Liver (tissue), 9 donors: ENCODE data around the gene B4GALT1. TPM values are rescaled to one million over a fixed set of nuclear protein-coding genes. Genes with fewer than 3 reads are reported as not detected.

Experiments used
- DNase-seq: peaks from one replicate; pipeline ENCODE4 v3.0.0-alpha.2; 2017; ENCODE audit warnings: low spot score
- H3K27ac ChIP-seq, 2 donors: one replicate each; pipeline ENCODE4 v1.7.0; 2013; ENCODE audit warnings: inconsistent platforms in 2 of 2, low read length in 2 of 2, control low read depth in 1 of 2, low read depth in 1 of 2, mild to moderate bottlenecking in 1 of 2
- H3K27me3 ChIP-seq, 4 donors: one replicate each; pipeline versions ENCODE4 v1.6.1 to v1.7.0; 2013; ENCODE audit warnings: low read length in 3 of 4, inconsistent platforms in 1 of 4, mild to moderate bottlenecking in 1 of 4, moderate library complexity in 1 of 4; ENCODE audit not compliant: control insufficient read depth in 4 of 4, insufficient read depth in 4 of 4
- H3K36me3 ChIP-seq, 4 donors: one replicate each; pipeline versions ENCODE4 v1.6.1 to v1.7.0; 2013; ENCODE audit warnings: low read length in 3 of 4, mild to moderate bottlenecking in 3 of 4, low read depth in 1 of 4, moderate library complexity in 1 of 4; ENCODE audit not compliant: control insufficient read depth in 4 of 4, insufficient read depth in 3 of 4
- H3K4me1 ChIP-seq, 4 donors: one replicate each; pipeline versions ENCODE4 v1.6.1 to v1.7.0; 2013; ENCODE audit warnings: low read length in 3 of 4, mild to moderate bottlenecking in 3 of 4, moderate library complexity in 1 of 4; ENCODE audit not compliant: control insufficient read depth in 4 of 4, insufficient read depth in 4 of 4
- H3K4me3 ChIP-seq, 3 donors: one replicate each; pipeline versions ENCODE4 v1.6.1 to v1.7.0; 2013; ENCODE audit warnings: low read length in 3 of 3, control low read depth in 1 of 3, low read depth in 1 of 3, mild to moderate bottlenecking in 1 of 3
- H3K9ac ChIP-seq, 2 donors: one replicate each; pipeline ENCODE4 v1.7.0; 2013; ENCODE audit warnings: low read length in 2 of 2, mild to moderate bottlenecking in 2 of 2, moderate library complexity in 2 of 2, control low read depth in 1 of 2, low read depth in 1 of 2
- H3K9me3 ChIP-seq, 4 donors: one replicate each; pipeline versions ENCODE4 v1.6.1 to v1.7.0; 2013; ENCODE audit warnings: low read length in 3 of 4; ENCODE audit not compliant: control insufficient read depth in 4 of 4
- EGR1 ChIP-seq, 2 donors: IDR thresholded peaks; 2 replicates each; pipeline ENCODE4 v1.6.1; 2016 to 2018; ENCODE audit warnings: antibody characterized with exemption in 2 of 2, low read depth in 2 of 2
- FOXA1 ChIP-seq: IDR thresholded peaks from 2 replicates; pipeline ENCODE4 v1.6.1; 2016; ENCODE audit warnings: antibody characterized with exemption
- HNF4A ChIP-seq, 2 donors: conservative IDR thresholded peaks; 2 replicates each; pipeline ENCODE4 v1.6.1; 2016; ENCODE audit warnings: antibody characterized with exemption in 2 of 2, mild to moderate bottlenecking in 2 of 2
- HNF4G ChIP-seq: IDR thresholded peaks from 2 replicates; pipeline ENCODE4 v1.6.1; 2016; ENCODE audit warnings: antibody characterized with exemption
- JUND ChIP-seq, 2 donors: IDR thresholded peaks; 2 replicates each; pipeline ENCODE4 v1.6.1; 2016; ENCODE audit warnings: antibody characterized with exemption in 2 of 2
- NR2F2 ChIP-seq: IDR thresholded peaks from 2 replicates; pipeline ENCODE4 v1.6.1; 2016; ENCODE audit warnings: antibody characterized with exemption
- REST ChIP-seq: IDR thresholded peaks from 2 replicates; pipeline ENCODE4 v1.6.1; 2016; ENCODE audit warnings: antibody characterized with exemption, mild to moderate bottlenecking
- RXRA ChIP-seq, 2 donors: IDR thresholded peaks; 2 replicates each; pipeline ENCODE4 v1.6.1; 2017 to 2018; ENCODE audit warnings: antibody characterized with exemption in 2 of 2, mild to moderate bottlenecking in 1 of 2
- SP1 ChIP-seq: IDR thresholded peaks from 2 replicates; pipeline ENCODE4 v1.6.1; 2018; ENCODE audit warnings: antibody characterized with exemption, mild to moderate bottlenecking
- TAF1 ChIP-seq: conservative IDR thresholded peaks from 2 replicates; pipeline ENCODE4 v1.6.1; 2016; ENCODE audit warnings: antibody characterized with exemption, mild to moderate bottlenecking
- YY1 ChIP-seq: IDR thresholded peaks from 2 replicates; pipeline ENCODE4 v1.6.1; 2016; ENCODE audit warnings: antibody characterized with exemption, mild to moderate bottlenecking
- WGBS: extraction: QIAGEN DNeasy Blood & Tissue Kit; methylation state at CpG from one replicate; pipeline ENCODE4 v1.1.7; 2013; 5-methylcytosine and 5-hydroxymethylcytosine counted together
- polyA plus RNA-seq, 2 donors: library from polyadenylated mRNA; stranded (reverse) in 1 of 2; unstranded in 1 of 2; fragments of 200-250 nt in 1 of 2; fragments of >200 nt in 1 of 2; fragmentation: Nextera tagmentation in 1 of 2; extraction: Ambion mirVana in 1 of 2; gene quantifications; one replicate each; pipeline versions ENCODE4 v1.2.1 to v1.2.3, GENCODE V29; 2013 to 2015
- total RNA-seq, 2 donors: library from RNA; depleted of rRNA; stranded (reverse); fragments of >200 nt; gene quantifications; one replicate each; pipeline ENCODE4 v1.2.3, GENCODE V29; 2014
- donor health status: healthy.
- donor health status: healthy.
- donor health status: healthy.
- donor health status: healthy.
- donor health status: healthy.

B4GALT1 gene
- total and polyA plus RNA-seq, 4 donors, result 25.9 to 59.8 (median 42.7) TPM

- Histone ChIP-seq H3K9ac (peak overlapping the region in 1 of 2 donors; percentile 0), H3K4me1 (peaks cover 25 to 65% (median 61%) of the 10 kb centered on the region in 4 donors), H3K27ac (peak overlapping the region; percentile 64 to 71), H3K9me3 (no peaks in the 10 kb centered on the region), H3K27me3 (no peaks in the 10 kb centered on the region), H3K36me3 (peaks cover 6 to 49% (median 37%) of the 10 kb centered on the region in 4 donors), H3K4me3 (no peak overlapping the region)
- no peak for DNase-seq
- TF ChIP-seq NR2F2 (peak; percentile 18), EGR1 (IDR thresholded peaks at IDR 0.05; ENCODE audit: low read depth in 2 of 2) (no peak), REST (peak; percentile 10), JUND (IDR thresholded peaks at IDR 0.05) (no peak), YY1 (no peak)
- 86% methylated on average over 4 of the region's 4 CpGs for WGBS
Measured at GRCh38 chr9:33130961-33131789, 36.0 kb downstream of the B4GALT1 start.

GRCh38 chr9:33129886-33130881 lies 37.0 kb downstream of the B4GALT1 start:
- Histone ChIP-seq H3K27ac (peak overlapping the region; percentile 64 to 71), H3K9me3 (no peaks in the 10 kb centered on the region), H3K36me3 (peaks cover 8 to 54% (median 43%) of the 10 kb centered on the region in 4 donors), H3K27me3 (no peaks in the 10 kb centered on the region), H3K4me1 (peaks cover 19 to 55% (median 51%) of the 10 kb centered on the region in 4 donors), H3K4me3 (no peak overlapping the region), H3K9ac (no peak overlapping the region)
- TF ChIP-seq EGR1 (IDR thresholded peaks at IDR 0.05; ENCODE audit: low read depth in 2 of 2) (no peak), SP1 (no peak), FOXA1 (no peak), TAF1 (no peak), HNF4A (conservative IDR thresholded peaks at IDR 0.05) (no peak), NR2F2 (no peak), HNF4G (no peak), RXRA (IDR thresholded peaks at IDR 0.05) (no peak)
- no peak for DNase-seq
- 67% methylated on average over 14 of the region's 14 CpGs for WGBS
